Urinary bladder (tissue), 4 donors: ENCODE data around the gene RILPL2. TPM values are rescaled to one million over a fixed set of nuclear protein-coding genes. Genes with fewer than 3 reads are reported as not detected.
A peak's percentile ranks its signal among the peaks of the same experiment; 100 is the strongest.
"Not testable (repeated sequence)": the region's sequence is repeated elsewhere in the genome, so short reads cannot be mapped to it uniquely, and the experiment has no call there.

ENCODE experiments used
- DNase-seq: peaks from one replicate; pipeline ENCODE4 v3.0.0-alpha.2; 2015; ENCODE audit errors: extremely low spot score
- H3K27ac ChIP-seq: one replicate; pipeline ENCODE4 v1.5.1; 2013; ENCODE audit warnings: low read depth, mild to moderate bottlenecking, moderate library complexity
- H3K36me3 ChIP-seq: one replicate; pipeline ENCODE4 v1.6.1; 2013; ENCODE audit warnings: mild to moderate bottlenecking, moderate library complexity; ENCODE audit not compliant: insufficient read depth
- H3K4me1 ChIP-seq: one replicate; pipeline ENCODE4 v1.6.1; 2013; ENCODE audit warnings: mild to moderate bottlenecking, moderate library complexity; ENCODE audit not compliant: insufficient read depth
- H3K4me3 ChIP-seq: one replicate; pipeline ENCODE4 v1.5.1; 2013; ENCODE audit warnings: low read depth, low read length
- WGBS: extraction: QIAGEN DNeasy Blood & Tissue Kit; methylation state at CpG from one replicate; pipeline ENCODE4 v1.1.7; 2013; 5-methylcytosine and 5-hydroxymethylcytosine counted together
- polyA plus RNA-seq: library from polyadenylated mRNA; stranded (reverse); fragments of 200-250 nt; gene quantifications from one replicate; pipeline ENCODE4 v1.2.3, GENCODE V29; 2013
- total RNA-seq: library from RNA; depleted of rRNA; stranded (reverse); fragments of >200 nt; gene quantifications from one replicate; pipeline ENCODE4 v1.2.3, GENCODE V29; 2014
- donor health status: healthy with polysubstance abuse.
- donor health status: healthy.

Gene RILPL2
- total and polyA plus RNA-seq, 2 donors: 3.2 to 7.1 TPM

- Histone ChIP-seq H3K4me1 (no peaks in the 10 kb centered on the region), H3K4me3 (no peak overlapping the region), H3K36me3 (no peaks in the 10 kb centered on the region), H3K27ac (no peak overlapping the region)
- no peak for DNase-seq
- 66% methylated on average over 4 of the region's 4 CpGs for WGBS
Measured at GRCh38 chr12:123442774-123443173, 6.3 kb upstream of the RILPL2 start.

- Histone ChIP-seq H3K27ac (no peak overlapping the region), H3K4me1 (no peaks in the 10 kb centered on the region), H3K4me3 (no peak overlapping the region), H3K36me3 (no peaks in the 10 kb centered on the region)
- WGBS: 83% methylated on average over 13 of the region's 13 CpGs
- no peak for DNase-seq
Measured at GRCh38 chr12:123441523-123442164, 5.2 kb upstream of the RILPL2 start.

DNA sequence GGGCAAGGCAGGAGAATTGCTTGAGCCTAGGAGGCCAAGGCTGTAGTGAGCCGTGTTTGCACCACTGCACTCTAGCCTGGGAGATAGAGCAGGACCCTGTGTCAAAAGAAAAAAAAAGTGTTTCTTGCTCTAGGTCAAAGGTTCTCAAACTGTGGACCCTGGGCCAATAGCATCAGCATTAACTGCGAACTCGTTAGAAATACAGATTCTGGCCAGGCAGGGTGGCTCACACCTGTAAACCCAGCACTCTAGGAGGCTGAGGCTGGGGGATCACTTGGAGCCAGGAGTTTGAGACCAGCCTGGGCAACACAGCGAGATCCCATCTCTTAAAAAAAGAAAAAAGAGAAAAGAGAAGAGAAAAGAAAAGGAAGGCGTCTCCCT is 858 bp downstream of the RILPL2 start:
- Histone ChIP-seq H3K4me3 (peak overlapping the region; percentile 85), H3K36me3 (no peaks in the 10 kb centered on the region), H3K27ac (no peak overlapping the region), H3K4me1 (no peaks in the 10 kb centered on the region)
- DNase-seq: no peak
- 55% methylated on average over 5 of the region's 5 CpGs for WGBS

DNA sequence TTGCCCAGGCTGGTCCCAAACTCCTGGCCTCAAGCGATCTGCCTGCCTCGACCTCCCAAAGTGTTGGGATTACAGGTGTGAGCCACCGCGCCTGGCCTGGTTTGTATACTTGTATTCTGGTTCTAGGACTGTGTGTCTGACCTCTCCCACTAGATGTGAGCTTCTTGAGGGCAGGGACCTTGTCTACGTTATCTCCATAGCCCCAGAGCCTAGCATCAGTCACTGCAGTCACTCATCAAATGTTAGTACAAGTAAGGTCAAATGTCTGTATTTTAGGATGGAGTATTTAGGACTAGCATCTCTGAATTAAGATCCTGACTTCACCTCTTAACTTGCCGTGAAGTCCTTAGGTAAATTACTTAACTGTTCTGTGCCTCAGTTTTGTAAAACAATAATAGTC is 2.9 kb downstream of the RILPL2 start:
- Histone ChIP-seq H3K27ac (no peak overlapping the region), H3K36me3 (no peaks in the 10 kb centered on the region), H3K4me3 (no peak overlapping the region), H3K4me1 (no peaks in the 10 kb centered on the region)
- WGBS: 94% methylated on average over 6 of the region's 6 CpGs
- no peak for DNase-seq

DNA sequence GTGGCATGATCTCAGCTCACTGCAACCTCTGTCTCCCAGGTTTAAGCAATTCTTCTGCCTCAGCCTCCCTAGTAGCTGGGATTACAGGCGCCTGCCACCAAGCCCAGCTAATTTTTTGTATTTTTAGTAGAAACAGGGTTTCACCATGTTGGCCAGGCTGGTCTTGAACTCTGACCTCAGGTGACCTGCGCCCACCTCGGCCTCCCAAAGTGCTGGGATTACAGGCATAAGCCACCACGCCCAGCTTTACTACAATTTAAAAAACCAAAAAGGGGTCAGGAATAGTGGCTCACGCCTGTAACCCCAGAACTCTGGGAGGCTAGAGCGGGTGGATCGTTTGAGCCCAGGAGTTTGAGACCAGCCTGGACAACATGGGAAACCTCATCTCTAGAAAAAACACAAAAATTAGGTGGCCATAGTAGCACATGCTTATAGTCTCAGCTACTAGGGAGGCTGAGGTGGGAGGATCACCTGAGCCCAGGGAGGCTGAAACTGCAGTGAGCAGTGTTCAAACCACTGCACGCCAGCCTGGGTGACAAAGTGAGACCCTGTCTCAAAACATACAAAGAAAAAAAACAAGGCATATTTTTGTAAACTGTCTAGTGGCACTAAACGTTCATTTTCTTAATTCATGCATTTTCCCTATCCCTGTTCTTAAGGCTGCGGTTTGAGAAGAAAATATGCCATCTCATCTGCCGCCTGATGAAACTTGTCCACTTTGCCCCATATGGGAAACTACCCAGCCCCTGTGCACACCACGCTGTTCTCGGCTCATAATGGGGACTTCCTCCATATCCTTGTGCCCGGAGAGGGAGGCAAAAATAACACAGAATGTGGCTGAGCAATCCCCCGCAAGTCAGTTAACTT is 4.3 kb downstream of the RILPL2 start:
- H3K4me3 ChIP-seq, H3K27ac ChIP-seq: not testable (repeated sequence)

GRCh38 chr12:123429101-123429500 is 7.4 kb downstream of the RILPL2 start:
- not testable (repeated sequence) for H3K4me3 ChIP-seq, H3K4me1 ChIP-seq
- 94% methylated on average over 8 of the region's 8 CpGs for WGBS

More for the DNA sequence above, 4.3 kb downstream of the RILPL2 start:
- not testable (repeated sequence) for DNase-seq, H3K36me3 ChIP-seq, H3K4me1 ChIP-seq
- 77% methylated on average over 15 of the region's 15 CpGs for WGBS

DNA sequence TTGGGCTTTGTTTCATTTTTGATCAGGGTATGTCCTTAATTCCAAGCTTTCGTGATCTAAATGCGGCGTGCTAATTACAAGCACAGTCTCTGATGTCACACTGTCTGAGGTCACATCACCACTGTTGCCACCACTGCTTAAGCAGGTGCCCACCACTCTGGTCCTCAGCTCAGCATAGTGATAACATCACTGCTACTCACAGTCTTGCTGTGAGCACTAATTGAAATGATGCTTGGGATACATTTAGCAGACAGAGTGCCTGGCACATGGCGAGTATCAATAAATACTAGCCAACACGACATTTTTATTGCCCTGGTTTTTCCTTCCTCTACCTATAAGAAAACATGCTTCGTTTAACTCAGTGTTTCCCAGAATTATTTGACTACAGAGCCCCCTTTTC is 7.9 kb downstream of the RILPL2 start:
- H3K27ac ChIP-seq: no peak overlapping the region
- DNase-seq: no peak
- no peak overlapping the region for H3K4me3 ChIP-seq
- no peaks in the 10 kb centered on the region for H3K36me3 ChIP-seq
- H3K4me1 ChIP-seq: no peaks in the 10 kb centered on the region
- WGBS: 82% methylated on average over 6 of the region's 6 CpGs

More at GRCh38 chr12:123429101-123429500, 7.4 kb downstream of the RILPL2 start:
- H3K27ac ChIP-seq, H3K36me3 ChIP-seq, DNase-seq: not testable (repeated sequence)

- DNase-seq: no peak
- 90% methylated on average over 8 of the region's 8 CpGs for WGBS
- H3K4me1 ChIP-seq: no peaks in the 10 kb centered on the region
- no peak overlapping the region for H3K27ac ChIP-seq
- no peak overlapping the region for H3K4me3 ChIP-seq
- H3K36me3 ChIP-seq: no peaks in the 10 kb centered on the region
Measured at GRCh38 chr12:123427036-123427769, 9.3 kb downstream of the RILPL2 start.

DNA sequence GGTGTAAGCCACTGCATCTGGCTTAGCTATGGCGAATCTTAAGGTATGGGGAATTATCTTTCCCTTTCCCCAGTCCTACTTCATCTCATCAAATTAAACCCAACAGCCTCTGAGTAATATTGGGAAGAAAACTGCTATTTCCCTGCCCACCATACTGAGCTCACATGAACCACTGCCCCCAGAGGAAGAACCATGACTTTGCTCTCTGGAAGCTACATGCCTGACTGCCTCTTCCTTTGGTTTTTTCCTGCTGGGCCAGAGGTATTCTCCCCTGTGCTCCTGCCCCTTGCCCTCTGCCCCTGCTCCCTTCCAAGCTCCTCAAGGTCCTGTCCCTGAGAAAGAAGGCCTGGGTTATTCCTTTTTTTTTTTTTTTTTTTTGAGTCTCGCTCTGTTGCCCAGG is 15.2 kb downstream of the RILPL2 start:
- no peak overlapping the region for H3K27ac ChIP-seq
- no peaks in the 10 kb centered on the region for H3K36me3 ChIP-seq
- DNase-seq: no peak
- WGBS: over 99% methylated on average over 2 of the region's 2 CpGs
- no peak overlapping the region for H3K4me3 ChIP-seq
- no peaks in the 10 kb centered on the region for H3K4me1 ChIP-seq

GRCh38 chr12:123410041-123410412 is 26.5 kb downstream of the RILPL2 start:
- H3K4me3 ChIP-seq: no peak overlapping the region
- peaks cover 2% of the 10 kb centered on the region for H3K36me3 ChIP-seq
- H3K27ac ChIP-seq: no peak overlapping the region
- no peak for DNase-seq
- WGBS: 93% methylated on average over 5 of the region's 5 CpGs
- no peaks in the 10 kb centered on the region for H3K4me1 ChIP-seq

DNA sequence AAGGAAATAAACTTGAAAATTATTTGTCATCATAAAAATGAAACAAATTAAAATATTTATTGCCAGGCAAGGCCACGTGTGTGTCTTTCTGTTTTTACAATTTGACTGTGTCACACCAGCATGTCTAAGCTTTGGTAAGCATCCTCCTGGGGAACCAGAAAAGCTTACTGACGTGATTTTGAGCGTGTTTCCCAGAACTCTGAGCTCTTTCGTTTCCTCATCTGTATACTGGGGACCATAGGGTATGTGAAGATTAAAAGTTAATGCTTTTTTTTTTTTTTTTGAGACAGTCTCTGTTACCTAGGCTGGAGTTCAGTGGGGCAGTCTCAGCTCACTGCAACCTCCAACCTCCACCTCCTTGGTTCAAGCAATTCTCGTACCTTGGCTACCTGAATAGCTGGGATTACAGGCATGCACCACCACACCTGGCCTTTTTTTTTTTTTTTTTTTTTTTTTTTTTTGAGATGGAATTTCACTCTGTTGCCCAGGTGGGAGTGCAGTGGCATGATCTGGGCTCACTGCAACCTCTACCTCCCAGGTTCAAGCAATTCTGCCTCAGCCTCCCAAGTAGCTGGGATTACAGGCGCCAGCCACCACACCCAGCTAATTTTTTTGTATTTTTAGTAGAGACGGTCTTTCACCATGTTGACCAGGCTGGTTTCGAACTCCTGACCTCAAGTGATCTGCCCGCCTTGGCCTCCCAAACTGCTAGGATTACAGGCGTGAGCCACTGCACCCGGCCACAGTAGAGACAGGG is 27.0 kb downstream of the RILPL2 start:
- 83% methylated on average over 11 of the region's 11 CpGs for WGBS
- H3K4me3 ChIP-seq, H3K4me1 ChIP-seq, DNase-seq, H3K36me3 ChIP-seq, H3K27ac ChIP-seq: not testable (repeated sequence)

- not testable (repeated sequence) for H3K27ac ChIP-seq, H3K36me3 ChIP-seq, DNase-seq, H3K4me3 ChIP-seq, H3K4me1 ChIP-seq
- WGBS: 96% methylated on average over 7 of the region's 7 CpGs
Measured at GRCh38 chr12:123408619-123409018, 27.9 kb downstream of the RILPL2 start.

GRCh38 chr12:123407934-123408333 is 28.6 kb downstream of the RILPL2 start:
- not testable (repeated sequence) for H3K4me3 ChIP-seq, DNase-seq, H3K36me3 ChIP-seq, H3K27ac ChIP-seq, H3K4me1 ChIP-seq
- 68% methylated on average over 15 of the region's 15 CpGs for WGBS
